ENCODE measurements around the gene LAMTOR5. TPM values are rescaled to one million over a fixed set of nuclear protein-coding genes. Genes with fewer than 3 reads are reported as not detected.
A peak's percentile ranks its signal among the peaks of the same experiment; 100 is the strongest.
"Not testable (repeated sequence)": the region's sequence is repeated elsewhere in the genome, so short reads cannot be mapped to it uniquely, and the experiment has no call there.

The LAMTOR5 gene
- total RNA-seq, 4 donors from 2014 or later, result 94.4 to 130 (median 116) TPM

GRCh38 chr1:110426854-110427253, 19.4 kb upstream of the LAMTOR5 start:
- no peak for TF ChIP-seq CTCF (IDR thresholded peaks at IDR 0.05)
- DNase-seq (ENCODE audit: low spot score), result no peak
- no peak for ATAC-seq (ENCODE audit: low FRiP score)

GRCh38 chr1:110425612-110426152, 18.2 kb upstream of the LAMTOR5 start:
- DNase-seq (ENCODE audit: low spot score) (no peak), ATAC-seq (ENCODE audit: low FRiP score) (no peak)
- TF ChIP-seq CTCF (IDR thresholded peaks at IDR 0.05), result no peak

DNA sequence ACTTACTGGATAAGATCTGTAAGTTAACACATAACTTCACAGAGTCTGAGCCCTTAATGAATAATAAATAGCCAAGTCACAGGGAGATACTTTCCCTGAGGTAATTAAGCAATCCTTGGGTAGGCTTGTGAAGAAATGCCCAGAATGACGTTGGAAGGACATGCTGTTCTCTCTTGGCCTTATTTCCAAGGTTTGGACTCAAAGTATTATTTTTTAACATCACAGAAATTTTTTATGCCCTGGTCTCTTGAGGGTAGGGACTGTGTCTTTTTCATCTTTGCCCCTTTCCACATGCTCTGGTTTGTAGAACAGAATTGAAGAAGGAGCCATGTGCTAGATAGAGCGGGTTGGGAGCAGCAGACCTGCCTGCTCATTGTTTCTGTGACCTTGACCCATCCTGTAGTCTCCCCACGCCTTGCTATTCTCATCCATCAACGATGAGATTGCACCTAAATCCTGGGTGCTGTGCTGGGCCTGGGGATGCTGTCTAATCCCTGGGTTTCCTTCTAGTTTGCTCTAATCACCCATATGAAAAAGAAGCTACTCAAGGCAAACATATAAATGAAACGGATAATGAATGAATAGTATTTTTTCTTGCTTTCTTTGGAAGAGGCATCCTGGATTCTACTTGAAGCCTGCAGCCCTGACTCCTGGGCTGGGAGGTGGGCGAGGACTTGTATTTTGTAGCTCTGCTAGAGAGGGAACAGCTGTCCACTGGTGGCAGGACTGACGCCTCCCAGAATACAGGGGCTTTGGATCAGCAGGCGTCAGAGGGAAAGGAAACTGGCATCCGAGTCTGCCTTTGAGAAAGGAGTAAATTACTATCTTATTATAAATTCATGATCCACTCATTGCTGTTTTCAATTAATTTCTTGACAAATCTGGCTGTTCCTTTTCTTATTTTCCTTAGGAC, 17.5 kb upstream of the LAMTOR5 start:
- ATAC-seq (ENCODE audit: low FRiP score) (peak; percentile 55), DNase-seq (ENCODE audit: low spot score) (no peak)
- no peak for TF ChIP-seq CTCF (IDR thresholded peaks at IDR 0.05)

DNA sequence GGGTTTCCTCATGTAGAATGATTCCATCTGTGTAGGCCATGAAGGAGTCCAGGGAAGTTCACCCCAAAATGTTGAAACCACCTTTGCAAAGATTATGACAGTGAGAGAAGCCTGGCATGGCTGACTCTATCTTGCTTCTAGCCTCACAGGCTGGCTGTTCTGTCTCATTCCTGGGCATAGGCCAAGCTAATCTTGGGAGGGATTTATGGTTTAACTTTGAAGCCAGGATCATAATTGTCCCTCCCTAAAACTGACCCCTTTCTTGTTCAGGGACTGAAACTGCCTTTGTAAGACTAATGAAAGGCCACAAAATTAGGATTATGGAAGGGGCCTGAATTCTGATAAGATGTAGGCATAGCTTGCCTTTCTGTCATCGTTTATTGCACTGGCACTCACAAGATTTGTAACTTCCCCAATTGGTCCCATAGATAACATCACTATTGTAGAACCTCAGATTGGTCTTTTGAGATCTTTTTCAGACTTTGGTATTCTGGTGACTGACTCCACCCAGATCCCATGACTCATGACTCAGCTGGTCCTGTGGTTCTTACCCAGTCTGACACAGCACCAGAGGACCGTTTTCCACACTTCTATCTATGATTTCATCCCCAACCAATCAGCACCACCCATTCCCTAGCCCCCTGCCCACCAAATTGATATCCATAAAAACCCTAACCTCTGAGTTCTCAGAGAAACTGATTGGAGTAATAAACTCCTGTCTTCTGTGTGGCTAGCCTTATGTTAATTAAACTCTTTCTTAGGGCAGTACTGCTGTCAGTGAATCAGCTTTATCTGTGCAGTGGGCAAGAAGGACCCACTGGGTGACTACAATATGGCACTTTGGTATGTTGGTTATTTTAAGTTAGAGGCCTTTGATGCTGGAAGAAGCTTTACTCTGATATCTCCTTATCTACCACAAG, 13.6 kb upstream of the LAMTOR5 start:
- no peak for TF ChIP-seq CTCF (IDR thresholded peaks at IDR 0.05)
- ATAC-seq (ENCODE audit: low FRiP score) (peak; percentile 66), DNase-seq (ENCODE audit: low spot score) (no peak)

GRCh38 chr1:110420023-110420662, 12.6 kb upstream of the LAMTOR5 start:
- no peak for TF ChIP-seq CTCF (IDR thresholded peaks at IDR 0.05)
- no peak for ATAC-seq (ENCODE audit: low FRiP score)

GRCh38 chr1:110418729-110419128, 11.2 kb upstream of the LAMTOR5 start:
- no peak for TF ChIP-seq CTCF (IDR thresholded peaks at IDR 0.05)
- DNase-seq (ENCODE audit: low spot score) (no peak), ATAC-seq (ENCODE audit: low FRiP score) (no peak)

More at GRCh38 chr1:110420023-110420662, 12.6 kb upstream of the LAMTOR5 start:
- DNase-seq (ENCODE audit: low spot score), result no peak

DNA sequence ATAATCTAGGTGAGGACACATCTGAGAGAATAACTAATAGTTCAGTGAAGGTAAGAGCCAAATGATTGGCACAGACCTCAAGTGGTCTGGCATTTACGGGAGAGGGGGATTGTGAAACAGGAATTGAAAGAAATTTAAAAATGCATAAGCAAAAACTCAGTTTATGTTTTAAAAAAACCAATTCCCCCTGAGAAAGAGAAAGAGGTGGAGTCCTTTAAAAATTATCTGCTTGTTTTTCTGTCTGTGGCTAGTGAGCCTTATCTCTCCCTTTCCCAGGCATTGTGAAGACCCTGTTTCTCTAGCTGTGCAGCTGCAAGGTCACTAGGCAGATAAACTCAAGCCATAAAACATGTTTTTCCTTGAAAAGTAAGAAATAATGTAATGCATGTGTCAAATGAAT, 5.6 kb upstream of the LAMTOR5 start:
- ATAC-seq (ENCODE audit: low FRiP score); DNase-seq (ENCODE audit: low spot score): not testable (repeated sequence)

Measured in omental fat pad (tissue), 4 donors.